CD1c-positive myeloid dendritic cell (primary cell): ENCODE measurements around the gene PIAS1.
"Not testable (repeated sequence)": the region's sequence is repeated elsewhere in the genome, so short reads cannot be mapped to it uniquely, and the experiment has no call there.

Experiments
- DNase-seq: peaks from one replicate; pipeline ENCODE4 v3.0.0-alpha.2; 2016; ENCODE audit errors: extremely low spot score

PIAS1 gene

DNA sequence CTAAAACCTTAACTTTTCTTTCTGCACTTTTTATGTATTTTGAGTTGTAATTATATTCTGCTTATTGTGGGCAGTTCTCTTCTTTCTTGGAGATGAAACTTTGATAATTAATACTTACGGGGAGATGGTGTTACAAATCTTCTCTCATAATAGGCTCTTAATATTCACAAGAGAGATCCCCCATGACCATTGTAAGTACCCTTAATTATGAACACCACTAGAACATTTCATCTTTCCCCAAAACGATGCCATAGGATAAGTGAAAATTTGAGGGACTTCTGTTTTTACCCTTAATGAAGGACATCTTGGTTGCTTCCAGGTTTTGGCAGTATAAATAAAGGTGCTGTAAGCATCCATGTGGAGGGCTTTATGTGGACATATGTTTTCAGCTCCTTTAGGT lies 60.7 kb downstream of the PIAS1 start:
- no peak for DNase-seq

DNA sequence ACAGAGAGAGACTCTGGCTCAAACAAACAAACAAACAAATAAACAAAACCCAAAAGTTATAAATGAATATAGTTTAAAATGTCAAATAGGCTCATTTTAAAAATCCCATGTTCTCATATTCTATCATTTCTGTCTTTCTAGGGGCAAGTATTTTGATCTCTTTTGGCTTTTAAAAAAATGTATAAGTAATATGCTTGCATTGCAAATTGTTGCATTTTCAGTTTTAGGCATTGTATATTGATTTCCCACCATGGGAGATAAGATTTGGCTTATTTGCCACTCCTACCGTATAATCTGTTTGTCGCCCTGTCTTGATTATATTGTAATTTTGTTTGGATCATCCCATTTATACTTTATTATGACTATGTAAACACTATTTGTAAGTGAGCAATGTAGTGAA lies 70.6 kb downstream of the PIAS1 start:
- DNase-seq: no peak

DNA sequence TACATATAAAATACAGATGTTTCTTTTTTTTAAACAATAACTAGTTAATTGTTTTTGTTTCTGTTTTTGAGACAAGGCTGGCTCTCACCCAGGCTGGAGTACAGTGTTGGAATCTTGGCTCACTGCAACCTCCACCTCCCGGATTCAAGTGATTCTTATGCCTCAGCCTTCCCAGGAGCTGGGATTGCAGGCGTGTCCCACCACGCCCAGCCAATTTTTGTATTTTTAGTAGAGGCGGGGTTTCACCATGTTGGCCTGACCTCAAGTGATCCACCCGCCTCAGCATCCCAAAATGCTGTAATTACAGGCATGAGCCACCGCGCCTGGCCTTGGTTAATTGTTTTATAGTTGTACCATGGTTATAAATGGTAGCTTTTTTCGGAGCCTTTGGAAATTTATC lies 72.3 kb downstream of the PIAS1 start:
- no peak for DNase-seq

DNA sequence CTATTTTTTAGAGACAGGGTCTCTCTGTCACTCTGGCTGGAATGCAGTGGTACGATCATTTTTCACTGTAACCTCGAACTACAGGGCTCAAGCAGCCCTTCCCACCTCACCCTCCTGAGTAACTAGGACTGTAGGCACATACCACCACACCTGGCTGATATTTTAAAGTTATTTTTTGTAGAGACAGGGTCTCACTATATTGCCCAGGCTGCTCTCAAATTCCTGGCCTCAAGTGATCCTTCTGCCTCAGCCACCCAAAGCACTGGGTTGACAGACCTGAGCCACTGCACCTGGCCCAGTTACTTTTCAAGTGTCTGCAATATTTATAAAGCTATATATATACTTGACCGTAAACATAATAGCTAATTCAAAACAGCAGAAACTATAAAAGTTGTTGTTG lies 75.0 kb downstream of the PIAS1 start:
- DNase-seq: no peak

DNA sequence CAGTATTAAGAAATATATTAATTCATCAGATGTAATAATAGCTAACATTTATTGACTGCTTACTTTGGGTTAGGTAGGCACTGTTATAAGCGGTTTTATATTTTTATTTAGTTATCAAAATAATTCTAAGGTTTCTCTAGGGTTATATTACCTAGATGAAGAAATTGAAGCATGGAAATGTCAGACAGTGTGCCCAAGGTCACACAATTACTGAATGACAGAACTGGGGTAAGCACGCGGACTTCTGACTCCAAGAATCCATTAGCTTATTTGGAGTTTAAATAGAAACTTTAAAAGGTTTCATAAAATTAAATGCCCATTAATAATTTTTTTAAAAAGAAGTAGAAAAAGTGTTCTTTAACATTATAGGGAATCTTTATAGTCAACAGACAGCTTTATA lies 76.7 kb downstream of the PIAS1 start:
- no peak for DNase-seq

DNA sequence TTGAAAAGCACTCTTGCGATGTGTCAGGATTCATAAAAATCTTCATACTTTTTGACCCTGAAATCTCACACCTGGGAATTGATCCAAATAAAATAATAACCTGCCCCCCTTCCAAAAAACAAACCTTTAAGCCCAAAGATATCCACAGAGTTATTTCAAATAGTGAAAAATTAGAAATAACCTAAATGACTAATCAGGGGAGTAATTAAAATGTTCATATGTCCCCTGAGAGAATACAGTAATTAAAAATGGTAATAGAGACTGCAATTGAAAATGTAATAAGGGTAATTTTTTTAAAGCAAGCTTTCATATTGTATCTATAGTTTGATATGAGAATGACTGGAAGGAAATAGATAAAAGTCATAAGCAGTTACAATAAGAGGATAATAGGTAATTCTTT lies 83.0 kb downstream of the PIAS1 start:
- DNase-seq: no peak

DNA sequence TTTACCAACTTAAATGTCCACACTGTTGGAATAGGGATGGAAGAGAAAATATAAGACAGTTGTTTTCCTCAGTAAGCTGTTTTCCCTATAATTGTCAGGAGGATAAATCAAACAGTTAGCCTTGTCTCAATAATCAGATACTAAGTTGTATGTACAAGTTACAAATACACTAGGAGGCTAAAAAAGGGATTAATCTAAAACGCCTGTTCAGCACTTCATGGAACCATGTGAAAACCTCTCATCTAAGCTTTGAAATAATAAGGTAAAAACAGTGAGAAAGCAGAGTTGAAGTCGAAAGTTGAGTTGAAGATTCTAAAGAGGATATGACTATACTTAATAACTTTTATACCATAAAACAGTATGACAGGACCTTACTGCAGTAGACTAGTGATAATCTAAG lies 89.0 kb downstream of the PIAS1 start:
- DNase-seq: no peak

DNA sequence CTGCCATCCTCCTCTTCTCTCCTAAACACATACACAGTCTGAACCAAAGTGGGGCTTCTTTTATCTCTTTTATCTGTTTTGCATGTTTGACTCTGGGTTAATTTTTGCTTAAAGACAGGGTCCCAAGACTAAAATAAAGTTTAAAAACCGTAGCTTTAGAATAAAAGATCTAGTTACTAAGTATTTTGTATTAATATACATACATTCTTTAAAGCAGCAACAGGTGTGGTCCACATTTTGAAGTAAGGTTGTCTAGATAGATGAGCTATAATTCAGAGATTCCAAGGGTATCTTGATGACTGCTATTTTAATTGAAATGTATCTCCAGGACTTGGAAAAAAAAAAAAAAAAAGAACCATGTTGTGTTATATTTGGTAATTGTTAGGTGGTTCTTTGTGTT lies 89.7 kb downstream of the PIAS1 start:
- no peak for DNase-seq

DNA sequence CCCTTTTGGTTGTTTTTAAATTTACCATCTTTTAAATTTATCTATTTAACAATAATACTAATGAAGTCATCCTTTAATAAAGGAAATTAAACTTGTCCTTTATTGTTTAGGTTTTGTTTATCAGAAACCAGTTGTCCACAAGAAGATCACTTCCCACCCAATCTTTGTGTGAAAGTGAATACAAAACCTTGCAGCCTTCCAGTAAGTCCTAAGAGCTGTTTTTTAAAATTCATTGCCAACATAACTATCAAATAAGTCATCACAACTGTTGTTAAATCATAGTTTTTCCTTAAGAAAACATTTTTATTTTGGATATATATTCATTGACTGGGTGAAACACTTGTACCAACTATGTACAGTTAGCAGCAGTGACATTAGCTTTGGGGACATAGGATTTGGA lies 91.6 kb downstream of the PIAS1 start:
- DNase-seq: no peak

DNA sequence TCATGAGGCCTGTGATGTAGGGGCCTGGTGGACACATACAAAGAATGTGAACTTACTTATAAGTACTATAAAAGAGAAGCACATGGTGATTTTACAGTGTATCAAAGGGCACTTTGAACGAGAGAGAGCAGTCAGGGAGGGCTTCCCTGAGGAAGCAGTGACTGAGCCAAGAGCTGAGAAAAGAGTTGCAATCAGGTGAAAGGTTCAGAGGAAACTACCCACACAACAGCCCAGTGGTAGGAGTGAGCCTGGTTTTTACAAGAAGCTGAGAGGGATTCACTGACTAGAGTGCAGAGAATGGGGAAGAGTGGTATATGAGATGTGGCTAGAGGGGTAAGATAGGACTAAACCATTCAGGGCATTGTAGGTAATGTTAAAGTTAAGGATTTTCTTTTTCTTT lies 93.9 kb downstream of the PIAS1 start:
- DNase-seq: peak; percentile 30

DNA sequence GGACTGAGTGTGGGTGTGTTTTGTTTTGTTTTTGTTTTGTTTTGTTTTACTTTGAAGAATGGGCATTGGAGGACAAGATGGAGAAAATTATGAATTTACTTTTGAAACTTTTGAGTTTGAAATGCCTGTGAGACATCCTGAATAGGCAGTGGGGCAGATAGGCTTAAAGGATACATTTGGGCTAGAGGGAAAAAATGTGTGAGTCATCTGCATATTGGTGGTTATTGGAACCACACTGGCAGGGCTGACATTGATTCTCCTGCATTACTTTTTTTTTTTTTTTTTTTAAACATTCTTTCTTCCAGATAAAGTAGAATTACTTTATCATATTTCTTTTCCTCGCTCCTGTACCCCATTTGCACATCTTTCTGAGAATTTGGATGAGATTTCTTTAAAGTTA lies 94.9 kb downstream of the PIAS1 start:
- DNase-seq: no peak

DNA sequence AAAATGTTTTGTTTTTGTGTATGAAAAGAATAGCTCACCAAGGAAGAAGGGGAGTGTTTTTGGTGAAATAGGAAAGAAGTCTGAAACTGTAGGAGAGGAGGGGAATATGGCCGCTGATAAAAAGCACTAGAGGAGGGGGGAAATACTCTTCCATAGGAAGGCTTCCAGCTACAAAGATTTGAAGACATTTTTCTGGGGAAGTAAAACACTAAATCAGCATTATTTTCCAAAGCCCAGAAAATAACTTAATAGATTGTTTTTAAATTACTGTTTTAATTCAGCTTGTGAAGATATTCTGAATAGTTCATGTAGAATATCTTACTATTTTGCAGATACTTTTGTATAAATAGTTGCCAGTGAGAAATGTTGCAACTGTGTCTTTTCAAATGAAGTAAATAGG lies 96.1 kb downstream of the PIAS1 start:
- no peak for DNase-seq

DNA sequence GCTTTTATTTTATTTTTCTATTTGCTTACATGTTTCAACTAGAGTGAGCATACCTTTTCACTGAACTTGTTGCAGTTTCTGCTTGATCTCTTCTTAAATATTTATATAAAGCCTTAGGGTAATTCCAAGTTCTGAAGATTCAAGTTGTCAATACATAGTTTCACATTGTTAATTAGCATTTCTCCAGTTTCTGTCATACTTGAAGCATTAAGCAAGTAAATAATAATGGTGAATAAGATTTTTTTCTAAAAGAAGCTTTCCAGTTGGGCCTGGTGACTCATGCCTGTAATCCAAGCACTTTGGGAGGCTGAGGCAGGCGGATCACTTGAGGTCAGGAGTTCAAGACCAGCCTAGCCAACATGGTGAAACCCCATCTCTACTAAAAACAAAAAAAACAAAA lies 97.2 kb downstream of the PIAS1 start:
- no peak for DNase-seq

DNA sequence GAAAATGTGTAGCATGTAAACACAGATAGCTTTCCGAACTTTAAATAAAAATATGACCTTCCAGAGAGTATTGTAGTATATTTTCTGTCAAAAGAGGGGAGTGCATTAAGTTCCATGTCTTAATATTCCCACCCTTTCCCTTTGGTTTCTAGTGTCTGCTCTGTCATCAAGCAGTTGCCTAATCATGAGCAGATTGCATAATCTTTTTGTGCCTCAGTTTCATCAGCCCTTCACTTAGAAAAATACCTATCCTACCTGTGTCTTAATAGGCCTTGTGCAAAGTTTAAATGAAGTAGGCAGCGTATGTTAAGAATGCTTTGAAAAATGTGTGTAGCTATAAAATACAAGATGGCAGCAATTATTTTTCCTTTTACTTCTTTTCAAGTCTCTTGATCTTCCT lies 98.2 kb downstream of the PIAS1 start:
- DNase-seq: no peak

DNA sequence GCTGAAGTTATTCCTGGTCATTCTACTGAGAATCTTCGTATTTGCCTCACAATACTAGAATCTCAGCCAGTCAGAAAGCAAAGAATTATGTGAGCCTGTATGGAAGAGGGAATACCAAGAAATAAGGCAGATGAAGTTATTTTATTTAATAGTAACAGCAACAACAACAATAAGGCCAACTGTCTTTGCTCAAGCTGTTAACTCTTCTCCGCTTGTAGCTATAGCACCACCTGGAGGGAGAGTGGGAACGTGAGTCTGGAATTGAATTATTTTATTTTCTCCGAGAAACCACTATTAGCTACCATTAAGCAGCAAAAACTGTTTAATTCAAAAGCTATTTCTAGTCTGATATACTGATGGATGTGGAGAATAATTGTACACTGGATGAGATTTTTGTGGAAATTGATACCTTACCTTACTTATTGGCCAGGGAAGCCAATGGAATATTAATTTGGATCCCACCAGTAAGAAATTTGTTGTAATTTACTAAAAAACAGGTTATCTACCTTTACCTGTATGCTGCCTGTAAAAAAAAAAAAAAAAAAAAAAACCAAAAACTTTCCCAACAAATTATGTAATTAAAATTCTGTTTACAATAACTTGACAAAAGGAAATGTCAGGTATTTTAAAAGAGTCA lies 100.9 kb downstream of the PIAS1 start:
- peak; percentile 42 for DNase-seq

DNA sequence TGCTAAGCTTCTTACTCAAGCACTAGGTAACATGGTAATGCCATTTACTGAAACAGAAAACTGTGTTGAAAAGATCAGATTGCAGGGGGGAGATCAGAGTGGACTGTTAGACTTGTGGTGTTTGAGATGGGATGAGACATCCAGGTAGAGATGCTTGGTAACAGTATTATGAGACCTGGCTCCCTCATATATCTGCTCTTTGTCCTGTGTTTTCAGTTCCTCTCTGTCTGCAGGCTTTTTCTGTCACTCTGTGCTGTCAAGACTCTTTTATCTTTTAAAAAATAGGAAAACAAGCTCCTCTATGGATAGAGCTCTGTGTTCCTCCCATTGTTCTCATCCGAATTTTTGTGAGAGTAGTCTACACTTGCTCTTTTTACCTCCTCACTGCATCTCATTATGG lies 103.0 kb downstream of the PIAS1 start:
- DNase-seq: no peak

DNA sequence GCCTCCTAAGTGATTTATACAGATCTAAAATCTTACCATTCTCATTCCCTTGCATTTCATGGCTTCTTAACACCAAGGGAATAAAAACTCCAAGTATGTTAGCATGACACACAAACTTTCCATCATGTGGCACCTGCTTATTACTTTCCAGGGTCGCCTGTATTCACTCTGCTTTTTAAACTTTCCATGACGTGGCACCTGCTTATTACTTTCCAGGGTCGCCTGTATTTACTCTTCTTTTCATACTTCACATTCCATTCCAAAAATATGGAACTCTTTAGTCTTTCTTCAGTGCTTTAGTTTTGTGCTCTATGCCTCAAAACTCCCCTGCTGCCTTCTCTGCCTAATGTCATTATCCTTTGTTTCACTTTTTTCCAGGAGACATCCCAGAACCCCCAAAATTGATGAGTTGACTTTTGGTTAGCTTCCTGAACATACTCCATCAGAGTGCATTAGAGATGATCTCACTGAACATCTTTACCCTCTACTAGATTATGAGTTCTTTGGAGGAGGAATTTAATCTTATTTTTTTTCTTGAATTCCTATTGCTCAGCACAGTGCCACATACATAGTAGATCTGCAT lies 104.0 kb downstream of the PIAS1 start:
- no peak for DNase-seq

DNA sequence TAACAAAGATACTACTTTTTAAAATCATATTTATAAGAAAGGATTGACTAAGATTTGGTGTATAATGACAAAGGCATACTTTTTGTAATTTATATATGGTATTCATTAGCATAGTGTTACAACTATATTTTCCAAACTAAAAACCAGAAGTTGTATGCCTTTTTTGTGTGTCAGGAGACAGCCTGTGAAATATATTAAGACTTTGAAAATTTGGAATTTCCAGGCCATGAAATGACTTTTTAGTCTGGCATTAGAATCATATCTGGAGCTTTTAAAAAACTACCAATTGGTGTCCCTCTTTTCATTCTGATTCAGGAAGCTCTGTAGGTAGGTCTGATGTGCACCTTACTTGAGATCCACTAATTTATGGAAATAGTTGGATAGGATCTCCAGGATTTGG lies 109.1 kb downstream of the PIAS1 start:
- no peak for DNase-seq

DNA sequence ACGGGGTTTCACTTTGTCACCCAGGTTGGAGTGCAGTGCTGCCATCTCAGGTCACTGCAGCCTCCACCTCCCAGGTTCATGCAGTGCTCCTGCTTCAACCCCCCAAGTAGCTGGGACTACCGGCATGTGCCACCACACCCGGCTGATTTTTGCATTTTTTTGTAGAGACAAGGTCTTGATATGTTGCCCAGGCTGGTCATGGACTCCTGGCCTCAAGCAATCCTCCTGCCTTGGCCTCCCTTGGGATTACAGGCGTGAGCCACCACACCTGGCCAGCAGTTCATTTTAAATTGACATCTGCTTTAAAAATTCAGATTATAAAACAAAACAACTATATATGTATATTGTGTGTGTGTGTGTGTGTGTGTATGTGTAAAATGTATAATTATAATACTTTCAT lies 112.7 kb downstream of the PIAS1 start:
- no peak for DNase-seq

DNA sequence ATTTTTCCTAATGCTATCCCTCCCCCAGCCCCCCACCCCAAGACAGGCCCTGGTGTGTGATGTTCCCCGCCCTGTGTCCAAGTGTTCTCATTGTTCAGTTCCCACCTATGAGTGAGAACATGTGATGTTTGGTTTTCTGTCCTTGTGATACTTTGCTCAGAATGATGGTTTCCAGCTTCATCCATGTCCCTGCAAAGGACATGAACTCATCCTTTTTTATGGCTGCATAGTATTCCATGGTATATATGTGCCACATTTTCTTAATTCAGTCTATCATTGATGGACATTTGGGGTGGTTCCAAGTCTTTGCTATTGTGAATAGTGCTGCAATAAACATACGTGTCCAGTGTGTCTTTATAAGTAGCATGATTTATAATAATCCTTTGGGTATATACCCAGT lies 117.9 kb downstream of the PIAS1 start:
- DNase-seq: not testable (repeated sequence)

DNA sequence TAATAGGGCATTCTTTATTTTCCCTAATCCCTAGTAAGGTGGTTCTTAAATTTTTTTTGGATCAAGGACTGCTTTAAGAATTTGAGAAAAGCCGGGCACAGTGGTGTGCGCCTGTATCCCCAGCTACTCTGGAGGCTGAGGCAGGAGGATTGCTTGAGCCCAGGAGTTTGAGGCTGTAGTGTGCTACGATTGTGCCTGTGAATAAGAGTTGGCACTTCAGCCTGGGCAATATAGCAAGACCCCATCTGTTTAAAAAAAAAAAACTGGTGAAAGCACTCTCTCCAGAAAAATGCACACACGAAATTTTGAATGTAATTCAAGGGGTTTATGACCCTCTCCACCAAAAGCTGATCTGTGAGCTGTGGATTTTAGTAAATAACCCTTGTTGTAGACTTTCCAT lies 119.0 kb downstream of the PIAS1 start:
- no peak for DNase-seq

DNA sequence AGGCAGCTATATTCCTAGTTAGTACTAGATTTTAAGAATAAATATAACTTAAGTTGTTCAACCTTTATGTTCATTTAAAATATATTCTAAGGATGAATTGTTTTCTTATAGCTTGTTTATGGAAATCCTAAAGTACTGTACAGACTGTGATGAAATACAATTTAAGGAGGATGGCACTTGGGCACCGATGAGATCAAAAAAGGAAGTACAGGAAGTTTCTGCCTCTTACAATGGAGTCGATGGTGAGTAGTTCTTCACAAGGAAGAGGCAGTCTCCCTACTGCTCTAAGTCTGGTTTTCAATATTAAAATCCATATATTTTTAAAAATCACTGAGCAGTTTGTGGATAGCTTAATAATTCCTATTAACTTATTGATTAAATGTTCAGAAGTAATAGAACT lies 121.4 kb downstream of the PIAS1 start:
- DNase-seq: peak; percentile 22

DNA sequence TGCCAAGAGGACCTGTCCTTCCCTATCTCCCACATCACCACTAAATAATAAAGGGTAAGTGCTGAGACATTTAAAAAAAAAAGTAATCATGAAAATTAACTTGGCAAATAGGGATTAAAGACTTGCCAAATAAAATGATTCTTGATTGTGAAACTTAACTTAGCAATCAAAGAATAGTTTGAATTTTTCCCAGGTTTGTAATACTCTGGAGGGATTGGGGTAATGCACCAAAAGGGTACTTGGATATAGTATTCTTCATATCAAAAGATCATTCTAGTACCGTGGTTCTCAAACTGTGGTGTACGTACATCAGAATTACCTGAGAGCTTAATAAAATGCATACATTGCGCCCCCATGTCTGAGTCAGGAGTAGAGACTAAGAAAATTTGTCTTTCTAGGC lies 122.5 kb downstream of the PIAS1 start:
- DNase-seq: no peak

DNA sequence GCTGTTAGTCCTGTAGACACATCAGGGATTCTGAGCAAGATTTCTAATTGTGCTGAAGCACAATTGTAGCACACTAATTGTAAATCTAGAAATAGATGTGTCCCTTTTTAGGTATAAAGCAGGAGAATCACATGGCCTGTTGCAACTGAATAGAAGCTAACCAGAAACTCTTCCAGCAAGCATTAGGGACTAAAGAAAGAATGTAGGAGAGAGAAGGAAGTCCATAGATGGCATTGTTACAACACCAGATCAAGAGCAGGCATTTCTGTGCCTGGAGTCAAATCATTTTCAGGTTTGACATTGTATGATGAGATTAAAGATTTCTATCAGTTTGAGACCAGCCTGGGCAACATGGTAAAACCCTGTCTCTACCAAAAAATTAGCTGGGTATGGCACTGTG lies 123.6 kb downstream of the PIAS1 start:
- DNase-seq: no peak
